Measurements from ENCODE around the gene CGB7. TPM values are rescaled to one million over a fixed set of nuclear protein-coding genes. Genes with fewer than 3 reads are reported as not detected.

The CGB7 gene
- not detected for polyA plus RNA-seq (2012; ENCODE audit: low read depth, missing spikeins)

- FAIRE-seq (no peak), DNase-seq (ENCODE audit: insufficient read length, low spot score) (no peak)
- TF ChIP-seq PAX5 (IDR thresholded peaks at IDR 0.05; ENCODE audit: insufficient read depth, low read length, severe bottlenecking) (no peak), POLR2AphosphoS5 (IDR thresholded peaks at IDR 0.05; ENCODE audit: low read depth, low read length) (no peak), POU2F2 (IDR thresholded peaks at IDR 0.05; ENCODE audit: low read depth, low read length) (no peak), POLR2A (IDR thresholded peaks at IDR 0.05; ENCODE audit: low read depth, low read length) (no peak), TAF1 (IDR thresholded peaks at IDR 0.05; ENCODE audit: low read depth, low read length) (no peak), SPI1 (IDR thresholded peaks at IDR 0.05; ENCODE audit: low read depth, low read length) (no peak)
These were observed at the start of gene CGB7 for GRCh38 chr19:49057636-49058234. Gene CGB7 (minus strand): TSS chr19:49057749. CDS start chr19:49055375, 2,374 bp downstream.

GRCh38 chr19:49106648-49107135 is 49.1 kb upstream of the CGB7 start:
- DNase-seq (ENCODE audit: insufficient read length, low spot score) (no peak), FAIRE-seq (peak; percentile 89)

GRCh38 chr19:49104229-49104864 is 46.8 kb upstream of the CGB7 start:
- DNase-seq (ENCODE audit: insufficient read length, low spot score) (no peak), FAIRE-seq (no peak)
- TF ChIP-seq POLR2AphosphoS5 (IDR thresholded peaks at IDR 0.05; ENCODE audit: low read depth, low read length) (no peak), SPI1 (IDR thresholded peaks at IDR 0.05; ENCODE audit: low read depth, low read length) (no peak), POLR2A (IDR thresholded peaks at IDR 0.05; ENCODE audit: low read depth, low read length) (no peak), POU2F2 (IDR thresholded peaks at IDR 0.05; ENCODE audit: low read depth, low read length) (no peak), PAX5 (IDR thresholded peaks at IDR 0.05; ENCODE audit: insufficient read depth, low read length, severe bottlenecking) (no peak), TAF1 (IDR thresholded peaks at IDR 0.05; ENCODE audit: low read depth, low read length) (no peak)

More at GRCh38 chr19:49106648-49107135, 49.1 kb upstream of the CGB7 start:
- TF ChIP-seq POLR2AphosphoS5 (IDR thresholded peaks at IDR 0.05; ENCODE audit: low read depth, low read length) = no peak
- TF ChIP-seq PAX5 (IDR thresholded peaks at IDR 0.05; ENCODE audit: insufficient read depth, low read length, severe bottlenecking) = no peak
- TF ChIP-seq POU2F2 (IDR thresholded peaks at IDR 0.05; ENCODE audit: low read depth, low read length) = no peak

- no peak for TF ChIP-seq PAX5 (IDR thresholded peaks at IDR 0.05; ENCODE audit: insufficient read depth, low read length, severe bottlenecking)
- TF ChIP-seq TAF1 (IDR thresholded peaks at IDR 0.05; ENCODE audit: low read depth, low read length) = no peak
- no peak for TF ChIP-seq POU2F2 (IDR thresholded peaks at IDR 0.05; ENCODE audit: low read depth, low read length)
- TF ChIP-seq POLR2A (IDR thresholded peaks at IDR 0.05; ENCODE audit: low read depth, low read length) = no peak
- no peak for TF ChIP-seq POLR2AphosphoS5 (IDR thresholded peaks at IDR 0.05; ENCODE audit: low read depth, low read length)
- TF ChIP-seq SPI1 (IDR thresholded peaks at IDR 0.05; ENCODE audit: low read depth, low read length) = no peak
- FAIRE-seq (no peak), DNase-seq (ENCODE audit: insufficient read length, low spot score) (no peak)
These were observed 46.0 kb upstream of the CGB7 start for GRCh38 chr19:49103331-49104085.

- TF ChIP-seq POLR2AphosphoS5 (IDR thresholded peaks at IDR 0.05; ENCODE audit: low read depth, low read length) (no peak), POU2F2 (IDR thresholded peaks at IDR 0.05; ENCODE audit: low read depth, low read length) (no peak), POLR2A (IDR thresholded peaks at IDR 0.05; ENCODE audit: low read depth, low read length) (no peak), TAF1 (IDR thresholded peaks at IDR 0.05; ENCODE audit: low read depth, low read length) (no peak), PAX5 (IDR thresholded peaks at IDR 0.05; ENCODE audit: insufficient read depth, low read length, severe bottlenecking) (no peak), SPI1 (IDR thresholded peaks at IDR 0.05; ENCODE audit: low read depth, low read length) (no peak)
- no peak for FAIRE-seq
- DNase-seq (ENCODE audit: insufficient read length, low spot score) = no peak
These were observed 44.8 kb upstream of the CGB7 start for GRCh38 chr19:49102303-49102702.

- DNase-seq (ENCODE audit: insufficient read length, low spot score) (no peak), FAIRE-seq (no peak)
- TF ChIP-seq PAX5 (IDR thresholded peaks at IDR 0.05; ENCODE audit: insufficient read depth, low read length, severe bottlenecking) (no peak), POLR2AphosphoS5 (IDR thresholded peaks at IDR 0.05; ENCODE audit: low read depth, low read length) (no peak), TAF1 (IDR thresholded peaks at IDR 0.05; ENCODE audit: low read depth, low read length) (no peak), POU2F2 (IDR thresholded peaks at IDR 0.05; ENCODE audit: low read depth, low read length) (no peak), POLR2A (IDR thresholded peaks at IDR 0.05; ENCODE audit: low read depth, low read length) (no peak), SPI1 (IDR thresholded peaks at IDR 0.05; ENCODE audit: low read depth, low read length) (no peak)
These were observed 43.6 kb upstream of the CGB7 start for GRCh38 chr19:49101160-49101559.

- FAIRE-seq = peak; percentile 28
- DNase-seq (ENCODE audit: insufficient read length, low spot score) = no peak
- TF ChIP-seq POU2F2 (IDR thresholded peaks at IDR 0.05; ENCODE audit: low read depth, low read length) (no peak), POLR2A (IDR thresholded peaks at IDR 0.05; ENCODE audit: low read depth, low read length) (peak; percentile 47; the same call in 1 of the 2 replicates), SPI1 (IDR thresholded peaks at IDR 0.05; ENCODE audit: low read depth, low read length) (no peak), PAX5 (IDR thresholded peaks at IDR 0.05; ENCODE audit: insufficient read depth, low read length, severe bottlenecking) (no peak), POLR2AphosphoS5 (IDR thresholded peaks at IDR 0.05; ENCODE audit: low read depth, low read length) (0 out of 2 replicates have a peak, but pooled peaks have one; percentile 21)
These were observed 41.2 kb upstream of the CGB7 start for GRCh38 chr19:49098795-49099194.

GRCh38 chr19:49097453-49098288 is 40.1 kb upstream of the CGB7 start:
- FAIRE-seq (peak; percentile 85), DNase-seq (ENCODE audit: insufficient read length, low spot score) (peak; percentile 72)
- TF ChIP-seq PAX5 (IDR thresholded peaks at IDR 0.05; ENCODE audit: insufficient read depth, low read length, severe bottlenecking) = no peak
- peak; percentile 49; the same call in 1 of the 2 replicates for TF ChIP-seq POLR2AphosphoS5 (IDR thresholded peaks at IDR 0.05; ENCODE audit: low read depth, low read length)
- TF ChIP-seq POU2F2 (IDR thresholded peaks at IDR 0.05; ENCODE audit: low read depth, low read length) = no peak
